H9 (cell line): ENCODE data around the gene XIRP2. TPM values are rescaled to one million over a fixed set of nuclear protein-coding genes. Genes with fewer than 3 reads are reported as not detected.

Source experiments
- DNase-seq: peaks from one replicate; pipeline ENCODE4 v3.0.0-alpha.2; 2017
- H2AFZ ChIP-seq: one replicate; pipeline ENCODE4 v1.6.1; 2013; ENCODE audit warnings: mild to moderate bottlenecking, low read length, control low read depth, moderate library complexity
- H2AK5ac ChIP-seq: 2 replicates; pipeline ENCODE4 v1.6.1; 2013; ENCODE audit warnings: low read length, control low read depth, mixed read lengths; ENCODE audit not compliant: insufficient read length
- H2BK120ac ChIP-seq: one replicate; pipeline ENCODE4 v1.6.1; 2013; ENCODE audit warnings: low read depth, mild to moderate bottlenecking, low read length, control low read depth, inconsistent platforms; ENCODE audit not compliant: poor library complexity, severe bottlenecking
- H2BK12ac ChIP-seq: 2 replicates; pipeline ENCODE4 v1.6.1; 2013; ENCODE audit warnings: low read length, control low read depth, mixed read lengths, low read depth; ENCODE audit not compliant: insufficient read length
- H2BK15ac ChIP-seq: 2 replicates; pipeline ENCODE4 v1.6.1; 2013; ENCODE audit warnings: low read depth, low read length, control low read depth
- H2BK20ac ChIP-seq: one replicate; pipeline ENCODE4 v1.6.1; 2013; ENCODE audit warnings: low read depth, mild to moderate bottlenecking, low read length, control low read depth, inconsistent platforms; ENCODE audit not compliant: poor library complexity, severe bottlenecking
- H2BK5ac ChIP-seq: 2 replicates; pipeline ENCODE4 v1.6.1; 2013; ENCODE audit warnings: low read length, control low read depth, mixed read lengths; ENCODE audit not compliant: insufficient read length
- H3K14ac ChIP-seq: 2 replicates; pipeline ENCODE4 v1.6.1; 2013; ENCODE audit warnings: low read length, control low read depth; ENCODE audit not compliant: insufficient read depth
- H3K18ac ChIP-seq: 2 replicates; pipeline ENCODE4 v1.6.1; 2013; ENCODE audit warnings: low read depth, mild to moderate bottlenecking, mixed read lengths, low read length, control low read depth; ENCODE audit not compliant: insufficient read length
- H3K23ac ChIP-seq: 2 replicates; pipeline ENCODE4 v1.6.1; 2013; ENCODE audit warnings: low read length, control low read depth, mixed read lengths, low read depth; ENCODE audit not compliant: insufficient read length
- H3K23me2 ChIP-seq: 2 replicates; pipeline ENCODE4 v1.6.1; 2013; ENCODE audit warnings: low read depth, mild to moderate bottlenecking, mixed read lengths, low read length, control low read depth; ENCODE audit not compliant: insufficient read length, poor library complexity, severe bottlenecking
- H3K27ac ChIP-seq: 2 replicates; pipeline ENCODE4 v1.5.1; 2013; ENCODE audit warnings: low read length, control low read depth, mixed read lengths, low read depth; ENCODE audit not compliant: insufficient read length
- H3K27me3 ChIP-seq: 2 replicates; pipeline ENCODE4 v1.6.1; 2013; ENCODE audit warnings: low read length, control low read depth, inconsistent platforms; ENCODE audit not compliant: insufficient read depth
- H3K4ac ChIP-seq: 2 replicates; pipeline ENCODE4 v1.6.1; 2013; ENCODE audit warnings: low read depth, mild to moderate bottlenecking, control low read depth, inconsistent platforms, low read length, moderate library complexity
- H3K4me1 ChIP-seq: 2 replicates; pipeline ENCODE4 v1.6.1; 2013; ENCODE audit warnings: low read length, control low read depth, inconsistent platforms; ENCODE audit not compliant: insufficient read depth
- H3K4me2 ChIP-seq: 2 replicates; pipeline ENCODE4 v1.6.1; 2013; ENCODE audit warnings: low read length, control low read depth, mixed read lengths; ENCODE audit not compliant: insufficient read length, insufficient read depth
- H3K56ac ChIP-seq: 2 replicates; pipeline ENCODE4 v1.6.1; 2013; ENCODE audit warnings: low read depth, mild to moderate bottlenecking, mixed read lengths, low read length, control low read depth; ENCODE audit not compliant: insufficient read length
- H3K79me1 ChIP-seq: 2 replicates; pipeline ENCODE4 v1.6.1; 2013; ENCODE audit warnings: low read depth, mild to moderate bottlenecking, moderate library complexity, low read length, control low read depth, inconsistent platforms; ENCODE audit not compliant: insufficient read depth, poor library complexity, severe bottlenecking
- H3K79me2 ChIP-seq: 2 replicates; pipeline ENCODE4 v1.6.1; 2013; ENCODE audit warnings: low read length, control low read depth, inconsistent platforms; ENCODE audit not compliant: insufficient read depth
- H3K9ac ChIP-seq: 2 replicates; pipeline ENCODE4 v1.6.1; 2013; ENCODE audit warnings: low read length, control low read depth, mixed read lengths; ENCODE audit not compliant: insufficient read length; ENCODE audit errors: extremely low read depth
- H3K9me3 ChIP-seq: one replicate; pipeline ENCODE4 v1.6.1; 2013; ENCODE audit warnings: low read depth, low read length, inconsistent platforms; ENCODE audit not compliant: control insufficient read depth
- H3T11ph ChIP-seq: one replicate; pipeline ENCODE4 v1.6.1; 2013; ENCODE audit warnings: mild to moderate bottlenecking, low read length, control low read depth, inconsistent platforms
- H4K20me1 ChIP-seq: one replicate; pipeline ENCODE4 v1.6.1; 2013; ENCODE audit not compliant: control insufficient read depth, insufficient read length, insufficient read depth
- H4K5ac ChIP-seq: 2 replicates; pipeline ENCODE4 v1.6.1; 2013; ENCODE audit warnings: low read depth, mild to moderate bottlenecking, mixed read lengths, low read length, control low read depth; ENCODE audit not compliant: insufficient read length
- H4K8ac ChIP-seq: replicated peaks from 2 replicates; pipeline ENCODE4 v1.6.1; 2013; ENCODE audit warnings: low read length, control low read depth, mixed read lengths, low read depth; ENCODE audit not compliant: insufficient read length
- H4K91ac ChIP-seq: 2 replicates; pipeline ENCODE4 v1.6.1; 2013; ENCODE audit warnings: low read depth, mild to moderate bottlenecking, moderate library complexity, mixed read lengths, low read length, control low read depth; ENCODE audit not compliant: insufficient read length
- H3K27ac Mint-ChIP-seq, 3 experiments: 2 replicates in 2 of 3; 3 replicates in 1 of 3; pipeline ENCODE4 v1.8.0; 2020 to 2021; ENCODE audit warnings: mixed read lengths in 3 of 3, mild to moderate bottlenecking in 1 of 3, moderate library complexity in 1 of 3
- H3K27me3 Mint-ChIP-seq: 2 replicates; pipeline ENCODE4 v1.8.0; 2021; ENCODE audit warnings: low read depth, mild to moderate bottlenecking, moderate library complexity, mixed read lengths
- H3K36me3 Mint-ChIP-seq, 3 experiments: 2 replicates in 2 of 3; 3 replicates in 1 of 3; pipeline ENCODE4 v1.8.0; 2020 to 2021; ENCODE audit warnings: low read depth in 3 of 3, mixed read lengths in 3 of 3; ENCODE audit not compliant: insufficient read depth in 1 of 3
- H3K4me1 Mint-ChIP-seq, 2 experiments: 2 replicates each; pipeline ENCODE4 v1.8.0; 2020; ENCODE audit warnings: mixed read lengths in 2 of 2
- H3K4me3 Mint-ChIP-seq, 2 experiments: 2 replicates in 1 of 2; 3 replicates in 1 of 2; pipeline ENCODE4 v1.8.0; 2020 to 2021; ENCODE audit warnings: mild to moderate bottlenecking in 2 of 2, mixed read lengths in 2 of 2, moderate library complexity in 1 of 2
- H3K9me3 Mint-ChIP-seq, 2 experiments: 2 replicates in 1 of 2; 3 replicates in 1 of 2; pipeline ENCODE4 v1.8.0; 2020; ENCODE audit warnings: mild to moderate bottlenecking in 2 of 2, mixed read lengths in 2 of 2, moderate library complexity in 1 of 2
- WGBS: extraction: QIAGEN DNeasy Blood & Tissue Kit; methylation state at CpG from one replicate; pipeline ENCODE4 v1.1.7; 2013; ENCODE audit warnings: missing lambda C conversion rate, low lambda C conversion rate, mixed read lengths; ENCODE audit not compliant: insufficient read length; ENCODE audit errors: extremely low coverage; 5-methylcytosine and 5-hydroxymethylcytosine counted together
- total RNA-seq: library from RNA; stranded (reverse); gene quantifications from 2 replicates; pipeline ENCODE4 v1.2.1, GENCODE V29; 2021
- TF ChIP-seq, protein P1 (sequence below): fragments of 200-600 bp; sonication (generic); conservative IDR thresholded peaks from 3 replicates; pipeline ENCODE4 v1.8.0; 2021; ENCODE audit warnings: antibody characterized with exemption, mild to moderate bottlenecking

The XIRP2 gene
- total RNA-seq, 1 experiment from 2014 or later: 0.07 TPM

DNA sequence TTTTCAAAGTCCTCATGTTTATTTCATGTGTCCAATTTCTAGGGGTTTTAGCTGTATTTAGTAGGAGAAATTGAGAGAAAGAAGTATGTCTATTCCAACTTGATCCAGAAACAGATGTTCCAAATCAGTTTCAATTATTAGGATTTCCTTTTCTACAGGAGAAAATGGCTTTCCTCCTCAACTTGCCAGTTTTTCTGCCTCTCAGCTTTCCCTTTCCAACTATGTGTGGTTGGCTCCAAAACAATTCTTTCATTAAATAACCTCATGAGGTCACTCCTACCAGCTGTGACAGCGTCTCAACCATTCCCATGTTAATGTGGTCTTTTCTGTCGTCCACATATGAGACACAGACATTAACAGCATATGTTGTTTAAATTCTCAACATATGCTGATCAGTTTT, 13.1 kb downstream of the XIRP2 start:
- Histone ChIP-seq H3K18ac (no peak overlapping the region), H3K14ac (no peak overlapping the region), H2BK120ac (no peak overlapping the region), H3K4ac (no peak overlapping the region), H3K27me3 (no peaks in the 10 kb centered on the region), H4K91ac (no peak overlapping the region), H3K79me2 (no peaks in the 10 kb centered on the region), H3K9ac (no peak overlapping the region), H4K20me1 (no peaks in the 10 kb centered on the region), H3K23me2 (no peaks in the 10 kb centered on the region), H3K56ac (no peak overlapping the region), H4K8ac (no peak overlapping the region), H3K4me2 (no peak overlapping the region), H2BK5ac (no peak overlapping the region), H4K5ac (no peak overlapping the region), H3K23ac (no peak overlapping the region), H2AFZ (no peak overlapping the region), H3K4me1 (no peaks in the 10 kb centered on the region), H2BK12ac (no peak overlapping the region), H3K9me3 (no peaks in the 10 kb centered on the region), H2BK20ac (no peak overlapping the region), H3T11ph (no peak overlapping the region), H3K79me1 (no peaks in the 10 kb centered on the region), H2AK5ac (no peak overlapping the region), H2BK15ac (no peak overlapping the region), H3K27ac (no peak overlapping the region)
- WGBS: no CpG with 5 or more reads among the region's 2 CpGs
- no peak overlapping the region for H3K4me3 Mint-ChIP-seq
- TF ChIP-seq, protein P1, sequence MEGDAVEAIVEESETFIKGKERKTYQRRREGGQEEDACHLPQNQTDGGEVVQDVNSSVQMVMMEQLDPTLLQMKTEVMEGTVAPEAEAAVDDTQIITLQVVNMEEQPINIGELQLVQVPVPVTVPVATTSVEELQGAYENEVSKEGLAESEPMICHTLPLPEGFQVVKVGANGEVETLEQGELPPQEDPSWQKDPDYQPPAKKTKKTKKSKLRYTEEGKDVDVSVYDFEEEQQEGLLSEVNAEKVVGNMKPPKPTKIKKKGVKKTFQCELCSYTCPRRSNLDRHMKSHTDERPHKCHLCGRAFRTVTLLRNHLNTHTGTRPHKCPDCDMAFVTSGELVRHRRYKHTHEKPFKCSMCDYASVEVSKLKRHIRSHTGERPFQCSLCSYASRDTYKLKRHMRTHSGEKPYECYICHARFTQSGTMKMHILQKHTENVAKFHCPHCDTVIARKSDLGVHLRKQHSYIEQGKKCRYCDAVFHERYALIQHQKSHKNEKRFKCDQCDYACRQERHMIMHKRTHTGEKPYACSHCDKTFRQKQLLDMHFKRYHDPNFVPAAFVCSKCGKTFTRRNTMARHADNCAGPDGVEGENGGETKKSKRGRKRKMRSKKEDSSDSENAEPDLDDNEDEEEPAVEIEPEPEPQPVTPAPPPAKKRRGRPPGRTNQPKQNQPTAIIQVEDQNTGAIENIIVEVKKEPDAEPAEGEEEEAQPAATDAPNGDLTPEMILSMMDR: no peak
- no peaks in the 10 kb centered on the region for H3K4me1 Mint-ChIP-seq
- no peaks in the 10 kb centered on the region for H3K9me3 Mint-ChIP-seq
- H3K36me3 Mint-ChIP-seq: no peaks in the 10 kb centered on the region
- no peaks in the 10 kb centered on the region for H3K27me3 Mint-ChIP-seq
- DNase-seq: no peak
- no peak overlapping the region for H3K27ac Mint-ChIP-seq
